HG03039 (cell line): ENCODE results near the gene NSF.

ENCODE experiments used
- ATAC-seq: cut with Tn5 transposase; IDR thresholded peaks from one replicate; pipeline ENCODE4 v1.9.1; 2021; ENCODE audit warnings: mild to moderate bottlenecking, moderate library complexity; ENCODE audit not compliant: unreplicated experiment

Gene NSF

DNA sequence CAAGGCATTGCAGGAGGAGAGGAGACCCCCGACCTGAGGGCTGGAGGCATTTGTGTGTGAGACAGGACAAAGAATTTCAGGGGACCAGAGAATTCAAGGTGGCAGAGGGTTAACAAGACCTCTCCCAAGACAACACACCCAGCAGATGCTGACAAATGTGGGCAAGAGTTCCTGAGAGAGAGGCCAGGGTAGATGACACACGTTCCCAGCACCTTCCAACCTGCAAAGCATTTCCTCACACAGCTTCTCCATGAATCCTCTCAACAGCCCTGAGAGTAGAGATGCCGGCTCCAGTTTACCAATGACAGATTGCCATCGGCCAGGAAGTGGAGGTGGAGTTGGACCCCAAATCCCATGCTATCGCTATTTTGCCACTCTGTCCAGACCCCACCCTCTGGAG is 203.1 kb downstream of the NSF start:
- no peak for ATAC-seq

DNA sequence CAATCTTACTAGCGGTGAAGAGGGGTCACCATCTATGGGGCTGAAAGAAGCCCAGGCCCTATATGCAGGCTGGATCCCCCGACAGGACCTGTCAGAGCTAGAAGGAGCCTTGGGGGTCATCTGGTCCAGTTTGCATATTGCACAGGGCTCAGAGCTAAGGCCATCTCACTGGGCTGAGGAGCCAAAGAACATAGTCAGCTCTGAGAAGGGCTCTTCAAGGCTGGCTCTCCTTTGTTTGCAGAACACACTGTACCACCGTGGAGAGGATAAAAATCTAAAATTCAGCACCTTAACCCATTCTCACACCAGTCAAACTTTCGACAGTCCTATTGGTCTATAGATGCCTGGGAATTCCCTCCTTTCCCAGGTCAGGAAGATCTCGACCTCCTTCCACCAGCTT is 203.8 kb downstream of the NSF start:
- no peak for ATAC-seq

DNA sequence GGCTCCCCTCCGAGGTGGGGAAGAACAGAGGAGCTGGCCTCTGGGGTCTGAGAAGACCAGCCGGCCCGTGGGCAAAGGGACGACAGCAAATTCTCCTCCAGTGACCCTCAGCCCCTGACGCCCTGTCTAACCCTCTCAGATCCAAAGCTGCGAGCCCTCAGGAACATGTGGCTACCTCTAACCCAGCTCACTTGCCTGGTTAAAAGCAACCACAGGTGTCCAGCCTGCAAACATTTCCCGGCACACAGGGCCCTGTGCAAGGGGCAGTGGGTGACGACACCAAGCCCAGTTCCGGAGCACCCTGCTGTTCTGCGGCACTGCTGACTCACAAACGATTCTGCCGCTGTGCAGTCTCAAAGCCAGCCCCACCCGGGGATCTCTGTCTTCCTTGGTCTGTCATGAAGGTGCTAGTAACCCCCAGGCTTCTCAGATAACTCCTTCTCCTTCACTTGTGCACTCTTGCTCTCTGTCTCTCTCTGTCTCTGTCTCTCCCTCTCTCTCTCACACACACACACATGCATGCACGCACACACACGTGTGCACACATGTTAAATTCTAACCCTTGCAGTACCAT is 205.0 kb downstream of the NSF start:
- ATAC-seq: no peak

DNA sequence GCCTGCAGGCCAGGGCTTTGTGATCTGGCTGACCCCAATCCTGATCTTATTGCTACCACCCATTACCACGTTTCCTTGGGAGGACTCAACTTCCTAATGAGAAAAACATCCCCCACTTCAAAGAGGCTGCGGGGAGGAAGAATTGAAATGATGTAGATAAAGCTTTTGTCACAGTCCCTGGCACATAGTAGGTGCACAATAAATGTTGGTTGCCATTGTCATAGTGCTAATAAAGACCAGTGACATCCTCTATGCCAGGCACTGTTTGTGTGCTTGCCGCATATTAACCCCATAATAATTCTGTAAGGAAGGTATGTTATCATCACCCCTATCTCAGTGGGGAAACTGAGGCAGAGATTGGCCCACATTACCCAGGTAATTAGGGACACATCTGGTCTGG is 205.6 kb downstream of the NSF start:
- ATAC-seq: no peak

DNA sequence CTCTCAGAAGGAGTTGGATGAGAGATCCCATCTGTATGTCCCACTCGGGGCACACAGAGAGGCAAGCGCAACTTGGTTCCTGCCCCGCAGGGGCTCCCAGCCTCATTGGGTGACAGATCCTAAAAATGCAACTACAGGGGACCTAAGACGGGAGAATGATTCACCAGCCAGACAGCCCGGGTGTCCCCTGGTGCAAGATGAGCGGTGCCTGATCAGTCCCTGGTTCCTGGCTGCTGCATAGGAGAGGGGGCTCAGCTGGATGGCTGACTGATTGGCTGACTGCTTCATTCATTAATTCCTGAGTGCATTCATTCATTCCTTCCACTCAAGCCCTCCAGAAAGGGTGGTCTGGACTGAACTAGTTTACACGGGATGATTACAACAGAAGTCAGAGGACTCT is 206.1 kb downstream of the NSF start:
- no peak for ATAC-seq

DNA sequence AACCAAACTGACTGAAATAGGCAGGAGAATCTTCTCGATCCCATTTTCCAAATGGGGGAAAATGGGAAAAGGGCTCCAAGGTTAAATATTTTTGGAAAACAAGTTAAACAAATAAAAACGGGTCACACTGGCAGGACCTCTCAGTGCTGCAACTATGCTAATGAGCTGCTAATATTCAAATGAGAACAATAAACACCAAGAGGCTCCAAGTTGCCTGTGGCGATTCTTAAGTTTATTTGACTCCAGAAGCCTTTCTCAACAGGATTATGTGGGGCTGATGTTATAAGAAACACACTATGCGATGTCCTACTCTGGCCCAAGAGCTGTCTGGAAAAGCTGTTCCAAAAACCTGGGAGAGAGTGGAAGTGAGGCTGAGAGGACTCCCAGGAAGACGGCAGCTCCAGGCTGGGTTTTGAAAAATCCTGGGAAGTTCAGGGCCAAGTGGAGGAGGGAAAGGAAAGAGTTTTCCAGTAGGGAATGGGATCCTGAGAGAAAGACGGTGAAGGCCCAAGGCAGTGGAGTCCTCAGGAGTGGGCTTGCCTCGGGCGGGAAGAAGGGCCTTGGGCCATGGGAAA is 206.6 kb downstream of the NSF start:
- ATAC-seq: no peak

DNA sequence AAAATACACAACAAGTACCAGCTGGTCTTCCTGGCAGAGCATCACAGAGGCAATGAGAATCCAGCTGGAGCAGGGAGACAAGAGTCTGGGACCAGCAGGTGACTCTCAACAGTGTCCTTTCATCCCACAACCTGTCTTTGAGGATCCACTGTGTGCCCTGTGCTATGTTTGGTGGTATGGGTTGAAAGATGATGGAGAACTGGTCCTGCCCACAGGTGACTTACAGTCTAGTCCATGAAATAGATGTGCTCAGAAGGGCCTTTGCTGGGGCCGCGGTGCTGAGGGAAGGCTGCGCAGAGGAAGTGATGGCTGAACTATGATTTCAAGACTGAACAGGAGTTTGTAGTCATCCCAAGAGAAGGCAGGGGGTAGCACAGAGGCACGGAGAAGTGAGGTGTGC is 210.1 kb downstream of the NSF start:
- ATAC-seq: no peak

DNA sequence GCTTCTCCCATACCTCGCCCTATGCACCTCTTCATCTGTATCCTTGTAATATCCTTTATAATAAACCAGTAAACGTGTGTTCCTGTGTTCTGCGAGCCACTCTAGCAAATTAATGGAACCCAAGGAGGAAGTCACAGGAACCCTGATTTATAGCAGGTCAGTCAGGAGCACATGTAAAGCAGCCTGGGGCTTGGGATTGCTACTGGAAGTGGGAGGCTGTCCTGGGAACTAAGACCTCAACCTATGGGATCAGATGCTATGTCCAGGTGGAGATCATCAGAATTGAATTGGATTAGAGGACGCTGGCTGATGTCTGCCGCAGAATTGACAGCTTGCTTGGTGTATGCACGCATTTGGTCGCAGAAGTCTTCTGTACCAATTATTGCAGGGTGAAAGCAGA is 212.3 kb downstream of the NSF start:
- ATAC-seq: no peak

DNA sequence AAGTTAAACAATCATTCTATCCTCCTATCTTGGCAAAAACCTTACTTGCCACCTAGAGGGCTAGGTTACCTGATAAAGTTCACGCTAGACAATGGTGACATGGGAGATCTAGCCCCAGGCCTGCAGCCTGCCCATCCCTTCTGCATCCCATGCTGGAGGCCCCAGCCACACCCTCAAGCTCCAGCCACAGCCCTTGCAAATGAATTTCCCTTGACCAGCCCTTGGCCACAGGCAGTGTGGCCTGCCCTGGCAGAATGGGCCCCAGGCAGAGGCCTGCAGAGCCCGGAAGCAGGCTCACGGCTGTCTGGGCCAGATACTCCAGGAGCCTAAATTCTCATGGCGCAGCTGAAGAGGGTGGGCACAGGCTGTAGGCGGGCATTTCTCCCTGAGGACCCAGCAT is 213.1 kb downstream of the NSF start:
- no peak for ATAC-seq

DNA sequence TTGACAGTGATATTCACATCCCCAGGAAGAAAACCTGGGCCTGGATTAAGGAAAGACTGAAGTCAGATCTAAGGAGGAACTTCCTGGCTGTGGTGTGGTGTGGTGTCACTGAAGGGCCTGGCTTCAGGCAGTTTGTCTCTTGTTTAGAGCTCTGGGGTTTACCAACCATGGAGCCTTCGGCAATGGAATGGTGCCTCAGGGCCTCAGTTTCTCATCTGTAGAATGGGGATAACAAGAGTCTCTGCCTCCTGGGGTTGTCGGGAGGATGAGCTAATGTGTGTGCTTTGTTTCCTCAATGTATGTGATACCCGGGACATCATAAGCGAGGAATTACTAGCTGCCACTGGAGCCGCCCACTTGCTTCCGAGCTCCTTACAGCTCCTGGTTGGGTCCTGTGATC is 215.3 kb downstream of the NSF start:
- no peak for ATAC-seq
